Effector memory CD4-positive, alpha-beta T cell (primary cell): Measurements from ENCODE around the gene GTF3C1.

Source experiments
- DNase-seq, 3 donors: peaks; one replicate each; pipeline ENCODE4 v3.0.0-alpha.2; 2020
- H3K27ac ChIP-seq: 2 replicates; pipeline ENCODE4 v1.7.0; 2013; ENCODE audit warnings: mild to moderate bottlenecking, low read length, moderate library complexity; ENCODE audit not compliant: insufficient read depth, poor library complexity, severe bottlenecking
- H3K27me3 ChIP-seq: replicated peaks from 2 replicates; pipeline ENCODE4 v1.7.0; 2013; ENCODE audit warnings: mild to moderate bottlenecking, low read length; ENCODE audit not compliant: insufficient read depth, control insufficient read depth, poor library complexity, severe bottlenecking
- H3K36me3 ChIP-seq: 2 replicates; pipeline ENCODE4 v1.7.0; 2013; ENCODE audit warnings: mild to moderate bottlenecking, low read length, moderate library complexity; ENCODE audit not compliant: control insufficient read depth, insufficient read depth
- H3K4me1 ChIP-seq: 2 replicates; pipeline ENCODE4 v1.7.0; 2013; ENCODE audit warnings: low read length, mild to moderate bottlenecking; ENCODE audit not compliant: control insufficient read depth, insufficient read depth, poor library complexity, severe bottlenecking
- H3K4me3 ChIP-seq: 2 replicates; pipeline ENCODE4 v1.7.0; 2013; ENCODE audit warnings: low read length, low read depth, mild to moderate bottlenecking; ENCODE audit not compliant: insufficient read depth, poor library complexity, severe bottlenecking
- H3K9me3 ChIP-seq: 2 replicates; pipeline ENCODE4 v1.7.0; 2013; ENCODE audit warnings: mild to moderate bottlenecking, low read length, moderate library complexity; ENCODE audit not compliant: control insufficient read depth

Gene GTF3C1

GRCh38 chr16:27568077-27568476 is 18.4 kb upstream of the GTF3C1 start:
- DNase-seq: no peak
- no peaks in the 10 kb centered on the region for H3K27me3 ChIP-seq

GRCh38 chr16:27566417-27566816 is 16.7 kb upstream of the GTF3C1 start:
- H3K27ac ChIP-seq: no peak overlapping the region
- no peaks in the 10 kb centered on the region for H3K9me3 ChIP-seq
- H3K27me3 ChIP-seq: no peaks in the 10 kb centered on the region
- no peak for DNase-seq
- no peaks in the 10 kb centered on the region for H3K36me3 ChIP-seq
- no peaks in the 10 kb centered on the region for H3K4me1 ChIP-seq
- H3K4me3 ChIP-seq: no peak overlapping the region

More at GRCh38 chr16:27568077-27568476, 18.4 kb upstream of the GTF3C1 start:
- no peaks in the 10 kb centered on the region for H3K4me1 ChIP-seq
- H3K4me3 ChIP-seq: no peak overlapping the region
- H3K27ac ChIP-seq: no peak overlapping the region
- no peaks in the 10 kb centered on the region for H3K9me3 ChIP-seq
- no peaks in the 10 kb centered on the region for H3K36me3 ChIP-seq

- Histone ChIP-seq H3K36me3 (no peaks in the 10 kb centered on the region), H3K9me3 (no peaks in the 10 kb centered on the region), H3K27me3 (no peaks in the 10 kb centered on the region), H3K4me3 (no peak overlapping the region), H3K4me1 (no peaks in the 10 kb centered on the region), H3K27ac (no peak overlapping the region)
- no peak for DNase-seq
These were observed 14.5 kb upstream of the GTF3C1 start for GRCh38 chr16:27564224-27564623.

- H3K4me1 ChIP-seq: no peaks in the 10 kb centered on the region
- H3K4me3 ChIP-seq: no peak overlapping the region
- DNase-seq: no peak
- H3K27me3 ChIP-seq: no peaks in the 10 kb centered on the region
- no peak overlapping the region for H3K27ac ChIP-seq
- H3K9me3 ChIP-seq: no peaks in the 10 kb centered on the region
- no peaks in the 10 kb centered on the region for H3K36me3 ChIP-seq
These were observed 11.5 kb upstream of the GTF3C1 start for GRCh38 chr16:27561216-27561615.

- H3K36me3 ChIP-seq: no peaks in the 10 kb centered on the region
These were observed 9.2 kb upstream of the GTF3C1 start for GRCh38 chr16:27558932-27559331.

GRCh38 chr16:27558434-27558833 is 8.7 kb upstream of the GTF3C1 start:
- no peaks in the 10 kb centered on the region for H3K36me3 ChIP-seq
- no peak overlapping the region for H3K27ac ChIP-seq
- DNase-seq: no peak
- no peaks in the 10 kb centered on the region for H3K4me1 ChIP-seq
- no peaks in the 10 kb centered on the region for H3K27me3 ChIP-seq
- H3K9me3 ChIP-seq: no peaks in the 10 kb centered on the region
- H3K4me3 ChIP-seq: no peak overlapping the region

More at GRCh38 chr16:27558932-27559331, 9.2 kb upstream of the GTF3C1 start:
- no peaks in the 10 kb centered on the region for H3K9me3 ChIP-seq
- no peak overlapping the region for H3K27ac ChIP-seq
- no peak overlapping the region for H3K4me3 ChIP-seq
- no peak for DNase-seq
- H3K27me3 ChIP-seq: no peaks in the 10 kb centered on the region
- no peaks in the 10 kb centered on the region for H3K4me1 ChIP-seq

- Histone ChIP-seq H3K36me3 (no peaks in the 10 kb centered on the region), H3K4me1 (no peaks in the 10 kb centered on the region), H3K9me3 (no peaks in the 10 kb centered on the region), H3K27ac (no peak overlapping the region), H3K4me3 (no peak overlapping the region), H3K27me3 (no peaks in the 10 kb centered on the region)
- no peak for DNase-seq
These were observed 6.8 kb upstream of the GTF3C1 start for GRCh38 chr16:27556471-27556870.

GRCh38 chr16:27551036-27551435 is 1.3 kb upstream of the GTF3C1 start:
- Histone ChIP-seq H3K27ac (no peak overlapping the region), H3K4me1 (peaks cover 16% of the 10 kb centered on the region), H3K27me3 (no peaks in the 10 kb centered on the region), H3K9me3 (no peaks in the 10 kb centered on the region), H3K36me3 (no peaks in the 10 kb centered on the region), H3K4me3 (no peak overlapping the region)
- DNase-seq: no peak

GRCh38 chr16:27550582-27550920 is 838 bp upstream of the GTF3C1 start:
- no peak for DNase-seq
- peaks cover 16% of the 10 kb centered on the region for H3K4me1 ChIP-seq
- H3K27ac ChIP-seq: peak overlapping the region; percentile 93
- H3K4me3 ChIP-seq: peak overlapping the region; percentile 94
- H3K27me3 ChIP-seq: no peaks in the 10 kb centered on the region
- no peaks in the 10 kb centered on the region for H3K36me3 ChIP-seq
- no peaks in the 10 kb centered on the region for H3K9me3 ChIP-seq

- Histone ChIP-seq H3K4me1 (peaks cover 16% of the 10 kb centered on the region), H3K27me3 (no peaks in the 10 kb centered on the region), H3K4me3 (peak overlapping the region; percentile 94), H3K27ac (peak overlapping the region; percentile 72), H3K9me3 (no peaks in the 10 kb centered on the region), H3K36me3 (peaks cover 8% of the 10 kb centered on the region)
- DNase-seq: no peak
These were observed 308 bp downstream of the GTF3C1 start for GRCh38 chr16:27549464-27549745.

- Histone ChIP-seq H3K4me1 (peaks cover 16% of the 10 kb centered on the region), H3K27me3 (no peaks in the 10 kb centered on the region), H3K4me3 (no peak overlapping the region), H3K36me3 (peaks cover 23% of the 10 kb centered on the region), H3K9me3 (no peaks in the 10 kb centered on the region), H3K27ac (no peak overlapping the region)
- no peak for DNase-seq
These were observed 1.9 kb downstream of the GTF3C1 start for GRCh38 chr16:27547851-27548250.
